Ascending aorta (tissue), 2 donors: ENCODE data around the gene PLK4. TPM values are rescaled to one million over a fixed set of nuclear protein-coding genes. Genes with fewer than 3 reads are reported as not detected.

ENCODE experiments used
- DNase-seq, 2 donors: peaks; one replicate each; pipeline ENCODE4 v3.0.0-alpha.2; 2019; ENCODE audit warnings: low spot score in 2 of 2
- H3K27ac ChIP-seq, 2 donors: fragments of 200-600 bp; sonication (generic); one replicate each; pipeline ENCODE4 v1.5.1; 2016 to 2017; ENCODE audit warnings: mild to moderate bottlenecking in 1 of 2
- H3K27me3 ChIP-seq: fragments of 200-600 bp; sonication (generic); one replicate; pipeline ENCODE4 v1.5.1; 2017
- H3K36me3 ChIP-seq, 2 donors: fragments of 200-600 bp; sonication (generic); one replicate each; pipeline ENCODE4 v1.5.1; 2016
- H3K4me1 ChIP-seq, 2 donors: fragments of 200-600 bp; sonication (generic); one replicate each; pipeline ENCODE4 v1.5.1; 2016 to 2017; ENCODE audit warnings: mild to moderate bottlenecking in 1 of 2
- H3K4me3 ChIP-seq, 2 donors: fragments of 200-600 bp; sonication (generic); one replicate each; pipeline ENCODE4 v1.5.1; 2016 to 2017; ENCODE audit warnings: mild to moderate bottlenecking in 1 of 2
- H3K9me3 ChIP-seq, 2 donors: fragments of 200-600 bp; sonication (generic); one replicate each; pipeline ENCODE4 v1.5.1; 2016
- intact Hi-C: fragments of 100-400 bp; cut with DNase I; formaldehyde crosslinking; loops from one replicate; pipeline ENCODE4 v1.15.1; 2023
- total RNA-seq: library from RNA; depleted of rRNA; stranded (reverse); fragments of >200 nt; gene quantifications from one replicate; pipeline ENCODE4 v1.1.0, GENCODE V29; 2016
- TF ChIP-seq, protein P1 (sequence below), 3 experiments: fragments of 200-600 bp in 2 of 3; fragments of 450-650 bp in 1 of 3; sonication (generic) in 2 of 3; IDR thresholded peaks; one replicate each; pipeline ENCODE4 v1.5.1; 2016 to 2019; ENCODE audit warnings: antibody characterized with exemption in 3 of 3, mild to moderate bottlenecking in 1 of 3, moderate library complexity in 1 of 3

Gene PLK4
- not detected for total RNA-seq

DNA sequence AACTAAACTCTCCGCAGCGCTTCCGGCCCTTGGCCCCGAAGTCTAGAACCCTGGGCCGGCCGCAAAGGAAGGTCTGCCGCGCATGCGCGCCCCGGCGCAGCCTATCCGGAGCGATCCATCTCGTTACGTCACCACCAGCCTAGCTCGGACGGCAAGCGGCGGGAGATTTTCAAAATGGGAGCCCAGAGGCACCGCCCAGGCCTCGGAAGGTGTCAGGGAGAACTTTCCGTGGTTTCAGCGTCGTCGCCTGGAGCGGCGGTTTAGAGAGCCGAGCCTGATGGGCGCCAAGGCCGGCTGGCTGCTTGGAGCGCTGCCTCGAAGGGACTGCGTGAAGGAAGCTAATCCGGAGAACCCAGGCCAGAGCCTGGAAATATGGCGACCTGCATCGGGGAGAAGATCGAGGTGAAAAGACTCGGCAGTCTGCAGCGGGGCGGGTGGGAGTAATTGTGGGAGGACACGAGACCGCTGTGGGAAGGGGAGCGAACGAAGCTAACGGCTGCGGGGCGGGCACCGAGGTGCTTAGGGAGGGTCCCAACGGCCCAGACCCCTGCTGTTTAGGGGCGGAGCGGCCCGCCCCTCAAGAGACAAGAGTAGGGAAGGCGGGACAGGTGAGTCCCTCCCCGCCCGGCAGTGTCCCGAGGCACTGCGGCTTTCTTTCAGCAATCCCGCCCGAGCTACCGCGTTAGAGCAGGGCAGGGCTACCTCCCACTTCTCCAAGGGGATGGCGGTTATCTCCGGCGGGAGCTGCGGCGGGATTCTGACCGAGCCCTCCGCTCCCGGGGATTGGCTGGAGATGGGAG, at the start of gene PLK4:
Gene PLK4, plus strand, starts transcription at position 131 of the 800 bp plus-strand sequence. Its CDS starts 242 bp downstream, at position 373.
- intact Hi-C loops, result loop anchor here (2.0 to 5.0 kb wide), 3 partner anchors 84 to 181 kb away; partner anchors contain the start of genes ABHD18, HSPA4L, LARP1B and MFSD8
- no peaks in the 10 kb centered on the region for H3K27me3 ChIP-seq
- no peaks in the 10 kb centered on the region for H3K9me3 ChIP-seq
- peak within 1 kb of the TSS; percentile 79 to 85 for H3K4me3 ChIP-seq
- H3K27ac ChIP-seq, result peak within 1 kb of the TSS; percentile 70 to 72
- H3K36me3 ChIP-seq, result no peaks in the 10 kb centered on the region
- DNase-seq, result peak; percentile 84 to 96
- peaks cover 0 to 4% of the 10 kb centered on the region in 2 donors for H3K4me1 ChIP-seq
- TF ChIP-seq, protein P1, sequence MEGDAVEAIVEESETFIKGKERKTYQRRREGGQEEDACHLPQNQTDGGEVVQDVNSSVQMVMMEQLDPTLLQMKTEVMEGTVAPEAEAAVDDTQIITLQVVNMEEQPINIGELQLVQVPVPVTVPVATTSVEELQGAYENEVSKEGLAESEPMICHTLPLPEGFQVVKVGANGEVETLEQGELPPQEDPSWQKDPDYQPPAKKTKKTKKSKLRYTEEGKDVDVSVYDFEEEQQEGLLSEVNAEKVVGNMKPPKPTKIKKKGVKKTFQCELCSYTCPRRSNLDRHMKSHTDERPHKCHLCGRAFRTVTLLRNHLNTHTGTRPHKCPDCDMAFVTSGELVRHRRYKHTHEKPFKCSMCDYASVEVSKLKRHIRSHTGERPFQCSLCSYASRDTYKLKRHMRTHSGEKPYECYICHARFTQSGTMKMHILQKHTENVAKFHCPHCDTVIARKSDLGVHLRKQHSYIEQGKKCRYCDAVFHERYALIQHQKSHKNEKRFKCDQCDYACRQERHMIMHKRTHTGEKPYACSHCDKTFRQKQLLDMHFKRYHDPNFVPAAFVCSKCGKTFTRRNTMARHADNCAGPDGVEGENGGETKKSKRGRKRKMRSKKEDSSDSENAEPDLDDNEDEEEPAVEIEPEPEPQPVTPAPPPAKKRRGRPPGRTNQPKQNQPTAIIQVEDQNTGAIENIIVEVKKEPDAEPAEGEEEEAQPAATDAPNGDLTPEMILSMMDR (IDR thresholded peaks at IDR 0.05), result no peak

DNA sequence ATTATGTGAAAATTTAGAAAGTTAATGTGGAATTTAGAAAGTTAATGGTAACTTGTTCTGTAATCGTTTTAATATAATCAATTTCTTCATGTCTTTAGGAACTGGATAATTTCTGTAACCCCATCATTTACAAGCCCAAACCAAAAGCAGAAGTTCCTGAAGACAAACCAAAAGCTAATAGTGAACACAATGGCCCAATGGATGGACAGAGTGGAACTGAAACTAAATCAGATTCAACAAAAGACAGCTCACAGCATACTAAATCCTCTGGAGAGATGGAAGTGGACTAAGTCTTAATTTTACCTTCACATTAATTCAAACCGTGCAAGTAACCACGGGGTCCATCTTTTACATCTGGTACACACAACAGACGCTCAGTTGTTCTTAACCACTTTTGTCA, 48.1 kb upstream of the PLK4 start:
- TF ChIP-seq, protein P1 (IDR thresholded peaks at IDR 0.05), result no peak
- H3K27me3 ChIP-seq, result no peaks in the 10 kb centered on the region
- no peak overlapping the region for H3K4me3 ChIP-seq
- H3K9me3 ChIP-seq, result no peaks in the 10 kb centered on the region
- H3K4me1 ChIP-seq, result no peaks in the 10 kb centered on the region
- intact Hi-C loops, result no loop called here
- DNase-seq, result no peak
- H3K36me3 ChIP-seq, result peaks cover 1 to 34% of the 10 kb centered on the region in 2 donors
- H3K27ac ChIP-seq, result no peak overlapping the region

DNA sequence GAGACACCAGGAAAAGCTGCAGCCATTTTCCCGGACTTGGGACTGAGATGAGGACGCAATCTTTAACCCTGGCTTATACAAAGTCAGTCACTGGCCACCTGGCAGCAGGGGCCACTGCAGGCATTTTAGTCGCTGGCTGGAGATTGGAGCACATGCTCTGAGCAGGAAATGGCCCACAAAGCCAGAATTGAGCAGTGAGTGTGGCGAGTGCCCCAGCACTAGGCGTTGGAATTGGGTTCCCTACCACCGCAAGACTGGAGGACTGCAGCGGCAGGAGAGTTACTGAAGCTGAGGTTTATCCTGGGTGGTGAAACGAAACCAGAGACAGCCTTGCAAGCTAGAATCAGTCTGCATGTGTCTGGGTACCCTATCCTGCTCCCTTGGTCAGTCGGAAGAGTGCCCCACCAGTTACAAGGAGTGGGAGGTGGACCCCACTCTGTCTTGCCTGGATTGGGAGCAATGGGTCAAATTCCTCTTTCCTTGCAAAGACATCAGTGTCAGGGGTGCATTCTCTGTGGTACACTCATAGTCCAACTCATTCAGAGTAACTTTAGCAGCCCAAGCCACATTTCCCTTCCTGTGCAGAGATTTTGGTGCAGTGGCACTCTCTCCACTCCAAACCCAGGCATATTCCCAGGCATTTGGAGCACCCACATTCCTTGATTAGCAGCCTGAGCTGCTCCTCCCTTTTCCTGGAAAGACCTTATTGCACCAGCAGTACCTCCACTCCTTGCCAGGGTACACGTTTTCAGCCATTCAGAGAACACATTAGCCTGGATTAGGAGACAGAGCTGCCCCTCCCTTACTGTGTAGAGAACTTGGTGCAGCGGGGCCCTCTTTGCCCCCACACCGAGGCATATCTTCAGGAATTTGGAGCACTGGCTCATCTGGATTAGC, 36.7 kb upstream of the PLK4 start:
- peaks cover under 1 to 15% of the 10 kb centered on the region in 2 donors for H3K9me3 ChIP-seq
- H3K36me3 ChIP-seq, result no peaks in the 10 kb centered on the region
- TF ChIP-seq, protein P1 (IDR thresholded peaks at IDR 0.05), result no peak
- no peak overlapping the region for H3K27ac ChIP-seq
- intact Hi-C loops, result no loop called here
- DNase-seq, result no peak
- no peak overlapping the region for H3K4me3 ChIP-seq
- no peaks in the 10 kb centered on the region for H3K4me1 ChIP-seq
- no peaks in the 10 kb centered on the region for H3K27me3 ChIP-seq

DNA sequence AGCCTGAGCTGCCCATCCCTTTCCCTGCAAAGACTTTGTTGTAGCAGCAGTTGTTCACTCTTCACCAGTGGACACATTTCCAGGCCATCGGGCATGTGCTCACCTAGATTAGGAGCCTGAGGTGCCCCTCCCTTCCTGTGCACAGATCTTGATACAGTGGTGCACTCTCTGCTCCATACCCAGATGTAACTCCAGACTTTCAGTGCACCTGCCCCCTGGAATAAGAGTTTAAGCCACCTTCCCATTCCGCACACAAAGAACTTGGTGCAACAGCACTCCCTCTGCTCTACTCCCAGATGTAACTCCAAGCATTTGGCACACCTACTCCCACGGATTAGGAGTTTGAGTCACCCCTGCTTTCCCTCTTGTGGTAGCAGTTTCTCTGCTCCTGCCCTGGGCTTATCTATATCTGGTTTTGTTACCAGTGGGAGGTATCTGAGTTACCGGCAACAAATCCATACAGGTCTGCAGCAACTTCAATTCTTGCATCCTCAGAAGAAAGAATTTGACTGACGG, 36.0 kb upstream of the PLK4 start:
- H3K9me3 ChIP-seq, result peaks cover 8 to 22% of the 10 kb centered on the region in 2 donors
- H3K4me3 ChIP-seq, result no peak overlapping the region
- H3K27ac ChIP-seq, result no peak overlapping the region
- intact Hi-C loops, result no loop called here
- TF ChIP-seq, protein P1 (IDR thresholded peaks at IDR 0.05), result no peak
- no peaks in the 10 kb centered on the region for H3K4me1 ChIP-seq
- H3K27me3 ChIP-seq, result no peaks in the 10 kb centered on the region
- H3K36me3 ChIP-seq, result no peaks in the 10 kb centered on the region
- no peak for DNase-seq

DNA sequence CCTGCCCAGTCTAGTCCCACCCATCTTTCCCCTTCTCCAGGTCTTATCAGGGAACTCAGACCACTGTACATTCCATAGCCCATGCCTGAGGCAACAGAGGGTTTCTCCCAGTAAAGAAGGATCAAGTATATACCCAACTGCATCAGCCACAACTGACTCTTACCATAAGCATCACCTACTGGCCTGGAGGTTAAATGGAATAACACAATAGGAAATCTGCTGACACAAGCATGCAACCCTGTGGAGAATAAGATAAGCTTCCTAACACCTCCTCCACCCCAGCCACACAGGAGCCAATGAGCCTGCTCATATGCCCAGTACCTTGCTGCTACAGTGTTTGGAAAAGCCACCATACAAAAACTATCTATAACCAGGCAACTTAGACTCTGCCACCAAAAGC, 34.6 kb upstream of the PLK4 start:
- H3K4me1 ChIP-seq, result no peaks in the 10 kb centered on the region
- no peak overlapping the region for H3K4me3 ChIP-seq
- DNase-seq, result no peak
- TF ChIP-seq, protein P1 (IDR thresholded peaks at IDR 0.05), result no peak
- H3K27me3 ChIP-seq, result no peaks in the 10 kb centered on the region
- no peaks in the 10 kb centered on the region for H3K36me3 ChIP-seq
- no peak overlapping the region for H3K27ac ChIP-seq
- H3K9me3 ChIP-seq, result peaks cover 21 to 36% of the 10 kb centered on the region in 2 donors
- intact Hi-C loops, result no loop called here
